Measurements from ENCODE around the gene SSR1. TPM values are rescaled to one million over a fixed set of nuclear protein-coding genes. Genes with fewer than 3 reads are reported as not detected.

The SSR1 gene
- total RNA-seq, 1 donor from 2014 or later, result 20.4 TPM

DNA sequence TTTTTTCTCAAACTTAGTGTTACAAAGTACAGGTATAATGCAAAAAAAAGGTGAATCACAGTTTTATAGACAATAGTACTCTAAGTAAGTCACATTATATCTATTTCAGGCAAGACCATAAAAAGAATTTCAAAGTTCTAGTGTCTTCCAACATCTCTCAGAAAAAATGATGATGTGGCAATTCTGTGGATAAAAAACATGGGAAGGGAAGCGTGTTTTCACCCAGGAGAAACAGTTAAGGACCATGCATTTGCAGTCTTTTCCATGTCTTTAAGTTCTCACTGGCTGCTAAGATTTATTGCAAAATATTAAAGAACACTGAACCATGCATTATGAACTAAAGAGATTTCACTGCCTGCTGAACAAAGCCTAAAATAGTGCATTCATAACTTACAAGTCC, 1.8 kb downstream of the SSR1 start:
- no peak overlapping the region for H3K27ac ChIP-seq (ENCODE audit: low read depth, low read length)
- H3K9ac ChIP-seq (ENCODE audit: low read depth in 1 of 3, low read length in 3 of 3), result no peak overlapping the region
- no peaks in the 10 kb centered on the region for H3K27me3 ChIP-seq (ENCODE audit: control insufficient read depth in 3 of 3, insufficient read depth in 3 of 3, low read length in 3 of 3)
- peak overlapping the region in 1 of 3 donors; percentile 93 for H3K4me3 ChIP-seq (ENCODE audit: low read length in 3 of 3)
- no peaks in the 10 kb centered on the region for H3K9me3 ChIP-seq (ENCODE audit: control insufficient read depth in 3 of 3, low read length in 3 of 3)
- H3K36me3 ChIP-seq (ENCODE audit: control insufficient read depth in 3 of 3, insufficient read depth in 3 of 3, low read length in 3 of 3), result peaks cover 12 to 27% (median 24%) of the 10 kb centered on the region in 3 donors
- H3K4me1 ChIP-seq (ENCODE audit: control insufficient read depth in 3 of 3, insufficient read depth in 3 of 3, low read length in 3 of 3), result peaks cover 5 to 18% (median 17%) of the 10 kb centered on the region in 3 donors

DNA sequence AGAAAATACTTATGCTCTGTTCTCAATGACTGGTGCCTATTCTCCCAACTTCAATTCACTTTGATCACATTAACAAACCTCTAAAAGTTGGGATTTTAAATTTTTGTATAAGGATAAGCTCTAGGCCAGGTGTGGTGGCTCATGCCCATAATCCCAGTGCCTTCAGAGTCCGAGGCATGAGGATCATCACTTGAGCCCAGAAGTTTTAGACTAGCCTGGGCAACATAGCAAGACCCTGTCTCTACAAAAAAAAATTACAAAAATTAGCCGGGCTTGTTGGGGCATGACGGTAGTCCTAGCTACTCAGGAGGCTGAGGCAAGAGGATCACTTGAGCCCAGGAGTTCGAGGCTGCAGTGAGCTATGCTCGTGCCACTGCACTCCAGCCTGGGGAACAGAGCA, 3.9 kb downstream of the SSR1 start:
- H3K4me3 ChIP-seq (ENCODE audit: low read length in 3 of 3), result no peak overlapping the region
- no peaks in the 10 kb centered on the region for H3K9me3 ChIP-seq (ENCODE audit: control insufficient read depth in 3 of 3, low read length in 3 of 3)
- no peak overlapping the region for H3K27ac ChIP-seq (ENCODE audit: low read depth, low read length)
- no peaks in the 10 kb centered on the region for H3K27me3 ChIP-seq (ENCODE audit: control insufficient read depth in 3 of 3, insufficient read depth in 3 of 3, low read length in 3 of 3)
- no peak overlapping the region for H3K9ac ChIP-seq (ENCODE audit: low read depth in 1 of 3, low read length in 3 of 3)
- peaks cover 17 to 39% (median 38%) of the 10 kb centered on the region in 3 donors for H3K36me3 ChIP-seq (ENCODE audit: control insufficient read depth in 3 of 3, insufficient read depth in 3 of 3, low read length in 3 of 3)
- peaks cover 5 to 18% (median 17%) of the 10 kb centered on the region in 3 donors for H3K4me1 ChIP-seq (ENCODE audit: control insufficient read depth in 3 of 3, insufficient read depth in 3 of 3, low read length in 3 of 3)

DNA sequence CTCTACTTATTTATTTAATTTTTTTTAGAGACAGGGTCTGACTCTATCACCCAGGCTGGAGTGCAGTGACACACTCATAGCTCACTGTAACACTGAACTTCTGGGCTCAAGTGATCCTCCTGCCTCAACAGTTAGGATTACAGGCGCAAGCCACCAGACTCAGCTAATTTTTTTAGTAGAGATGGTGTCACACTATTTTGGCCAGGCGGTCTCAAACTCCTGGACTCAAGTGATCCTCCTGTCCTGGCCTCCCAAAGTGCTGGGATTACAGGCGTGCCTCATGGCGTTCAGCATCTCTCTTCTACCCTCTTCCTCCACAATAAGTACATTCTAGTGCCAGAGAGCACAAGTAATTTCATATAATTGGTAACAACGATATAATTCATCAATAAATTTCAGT, 5.5 kb downstream of the SSR1 start:
- peaks cover 13 to 44% (median 38%) of the 10 kb centered on the region in 3 donors for H3K36me3 ChIP-seq (ENCODE audit: control insufficient read depth in 3 of 3, insufficient read depth in 3 of 3, low read length in 3 of 3)
- peaks cover 5 to 14% (median 13%) of the 10 kb centered on the region in 3 donors for H3K4me1 ChIP-seq (ENCODE audit: control insufficient read depth in 3 of 3, insufficient read depth in 3 of 3, low read length in 3 of 3)

DNA sequence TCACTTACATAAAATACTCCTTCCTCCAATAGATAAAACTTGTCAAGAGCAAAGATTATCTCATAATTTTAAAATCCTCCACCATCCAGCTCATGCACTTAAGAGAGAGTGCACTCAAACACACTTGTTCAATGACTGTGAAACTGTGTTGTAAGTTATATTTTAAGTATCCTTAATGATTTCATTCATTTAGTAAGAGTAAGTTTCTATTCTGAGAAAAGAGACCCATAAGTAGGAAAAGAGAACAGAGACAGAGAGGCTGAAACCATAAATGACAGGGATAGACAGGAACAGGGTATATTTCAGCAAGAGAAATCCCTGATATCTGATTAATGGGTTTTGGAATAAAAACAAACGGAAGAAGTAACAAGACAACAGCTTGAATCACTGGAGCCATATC, 8.2 kb downstream of the SSR1 start:
- peaks cover 0 to 2% (median 0%) of the 10 kb centered on the region in 3 donors for H3K4me1 ChIP-seq (ENCODE audit: control insufficient read depth in 3 of 3, insufficient read depth in 3 of 3, low read length in 3 of 3)
- no peaks in the 10 kb centered on the region for H3K27me3 ChIP-seq (ENCODE audit: control insufficient read depth in 3 of 3, insufficient read depth in 3 of 3, low read length in 3 of 3)
- H3K9ac ChIP-seq (ENCODE audit: low read depth in 1 of 3, low read length in 3 of 3), result no peak overlapping the region
- H3K36me3 ChIP-seq (ENCODE audit: control insufficient read depth in 3 of 3, insufficient read depth in 3 of 3, low read length in 3 of 3), result peaks cover 29 to 66% (median 53%) of the 10 kb centered on the region in 3 donors
- no peak overlapping the region for H3K4me3 ChIP-seq (ENCODE audit: low read length in 3 of 3)
- H3K27ac ChIP-seq (ENCODE audit: low read depth, low read length), result no peak overlapping the region
- no peaks in the 10 kb centered on the region for H3K9me3 ChIP-seq (ENCODE audit: control insufficient read depth in 3 of 3, low read length in 3 of 3)

More for the DNA sequence above, 5.5 kb downstream of the SSR1 start:
- no peaks in the 10 kb centered on the region for H3K27me3 ChIP-seq (ENCODE audit: control insufficient read depth in 3 of 3, insufficient read depth in 3 of 3, low read length in 3 of 3)
- H3K27ac ChIP-seq (ENCODE audit: low read depth, low read length), result no peak overlapping the region
- H3K9me3 ChIP-seq (ENCODE audit: control insufficient read depth in 3 of 3, low read length in 3 of 3), result no peaks in the 10 kb centered on the region
- H3K9ac ChIP-seq (ENCODE audit: low read depth in 1 of 3, low read length in 3 of 3), result no peak overlapping the region
- H3K4me3 ChIP-seq (ENCODE audit: low read length in 3 of 3), result no peak overlapping the region

GRCh38 chr6:7301702-7302101, 11.3 kb downstream of the SSR1 start:
- H3K4me1 ChIP-seq (ENCODE audit: control insufficient read depth in 3 of 3, insufficient read depth in 3 of 3, low read length in 3 of 3), result no peaks in the 10 kb centered on the region
- H3K27me3 ChIP-seq (ENCODE audit: control insufficient read depth in 3 of 3, insufficient read depth in 3 of 3, low read length in 3 of 3), result no peaks in the 10 kb centered on the region
- H3K9me3 ChIP-seq (ENCODE audit: control insufficient read depth in 3 of 3, low read length in 3 of 3), result no peaks in the 10 kb centered on the region
- H3K27ac ChIP-seq (ENCODE audit: low read depth, low read length), result no peak overlapping the region
- H3K36me3 ChIP-seq (ENCODE audit: control insufficient read depth in 3 of 3, insufficient read depth in 3 of 3, low read length in 3 of 3), result peaks cover 27 to 57% (median 53%) of the 10 kb centered on the region in 3 donors
- H3K4me3 ChIP-seq (ENCODE audit: low read length in 3 of 3), result no peak overlapping the region
- H3K9ac ChIP-seq (ENCODE audit: low read depth in 1 of 3, low read length in 3 of 3), result no peak overlapping the region

- Histone ChIP-seq H3K4me1 (ENCODE audit: control insufficient read depth in 3 of 3, insufficient read depth in 3 of 3, low read length in 3 of 3) (no peaks in the 10 kb centered on the region), H3K36me3 (ENCODE audit: control insufficient read depth in 3 of 3, insufficient read depth in 3 of 3, low read length in 3 of 3) (peaks cover 27 to 58% (median 56%) of the 10 kb centered on the region in 3 donors), H3K27me3 (ENCODE audit: control insufficient read depth in 3 of 3, insufficient read depth in 3 of 3, low read length in 3 of 3) (no peaks in the 10 kb centered on the region), H3K9me3 (ENCODE audit: control insufficient read depth in 3 of 3, low read length in 3 of 3) (no peaks in the 10 kb centered on the region), H3K27ac (ENCODE audit: low read depth, low read length) (no peak overlapping the region), H3K9ac (ENCODE audit: low read depth in 1 of 3, low read length in 3 of 3) (no peak overlapping the region), H3K4me3 (ENCODE audit: low read length in 3 of 3) (no peak overlapping the region)
Measured at GRCh38 chr6:7300926-7301325, 12.1 kb downstream of the SSR1 start.

GRCh38 chr6:7298113-7298512, 14.9 kb downstream of the SSR1 start:
- H3K9ac ChIP-seq (ENCODE audit: low read depth in 1 of 3, low read length in 3 of 3), result no peak overlapping the region
- H3K9me3 ChIP-seq (ENCODE audit: control insufficient read depth in 3 of 3, low read length in 3 of 3), result no peaks in the 10 kb centered on the region
- no peaks in the 10 kb centered on the region for H3K4me1 ChIP-seq (ENCODE audit: control insufficient read depth in 3 of 3, insufficient read depth in 3 of 3, low read length in 3 of 3)
- no peak overlapping the region for H3K27ac ChIP-seq (ENCODE audit: low read depth, low read length)
- no peak overlapping the region for H3K4me3 ChIP-seq (ENCODE audit: low read length in 3 of 3)
- peaks cover 29 to 50% (median 49%) of the 10 kb centered on the region in 3 donors for H3K36me3 ChIP-seq (ENCODE audit: control insufficient read depth in 3 of 3, insufficient read depth in 3 of 3, low read length in 3 of 3)
- H3K27me3 ChIP-seq (ENCODE audit: control insufficient read depth in 3 of 3, insufficient read depth in 3 of 3, low read length in 3 of 3), result no peaks in the 10 kb centered on the region

DNA sequence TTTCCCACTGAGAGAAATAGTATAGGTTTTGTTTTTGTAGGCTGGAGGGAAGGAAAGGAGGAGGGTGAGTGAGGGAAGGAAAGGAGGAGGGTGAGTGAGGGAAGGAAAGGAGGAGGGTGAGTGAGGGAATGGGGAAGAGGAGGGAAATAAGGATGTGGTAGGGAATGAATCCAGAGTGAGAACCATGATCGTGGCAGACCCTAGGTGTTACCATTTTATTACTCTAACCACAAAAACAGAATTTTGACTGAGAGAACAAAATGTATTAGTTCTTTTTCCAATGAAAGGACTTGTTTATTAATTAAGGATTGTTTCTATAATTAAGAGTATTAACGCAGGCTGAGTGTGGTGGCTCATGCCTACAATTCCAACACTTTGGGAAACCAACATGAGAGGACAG, 16.4 kb downstream of the SSR1 start:
- H3K27me3 ChIP-seq (ENCODE audit: control insufficient read depth in 3 of 3, insufficient read depth in 3 of 3, low read length in 3 of 3), result no peaks in the 10 kb centered on the region
- H3K4me3 ChIP-seq (ENCODE audit: low read length in 3 of 3), result no peak overlapping the region
- no peak overlapping the region for H3K27ac ChIP-seq (ENCODE audit: low read depth, low read length)
- peaks cover 23 to 58% (median 48%) of the 10 kb centered on the region in 3 donors for H3K36me3 ChIP-seq (ENCODE audit: control insufficient read depth in 3 of 3, insufficient read depth in 3 of 3, low read length in 3 of 3)
- no peak overlapping the region for H3K9ac ChIP-seq (ENCODE audit: low read depth in 1 of 3, low read length in 3 of 3)
- H3K9me3 ChIP-seq (ENCODE audit: control insufficient read depth in 3 of 3, low read length in 3 of 3), result no peaks in the 10 kb centered on the region
- H3K4me1 ChIP-seq (ENCODE audit: control insufficient read depth in 3 of 3, insufficient read depth in 3 of 3, low read length in 3 of 3), result no peaks in the 10 kb centered on the region

GRCh38 chr6:7295916-7296315, 17.1 kb downstream of the SSR1 start:
- H3K36me3 ChIP-seq (ENCODE audit: control insufficient read depth in 3 of 3, insufficient read depth in 3 of 3, low read length in 3 of 3), result peaks cover 16 to 52% (median 46%) of the 10 kb centered on the region in 3 donors

DNA sequence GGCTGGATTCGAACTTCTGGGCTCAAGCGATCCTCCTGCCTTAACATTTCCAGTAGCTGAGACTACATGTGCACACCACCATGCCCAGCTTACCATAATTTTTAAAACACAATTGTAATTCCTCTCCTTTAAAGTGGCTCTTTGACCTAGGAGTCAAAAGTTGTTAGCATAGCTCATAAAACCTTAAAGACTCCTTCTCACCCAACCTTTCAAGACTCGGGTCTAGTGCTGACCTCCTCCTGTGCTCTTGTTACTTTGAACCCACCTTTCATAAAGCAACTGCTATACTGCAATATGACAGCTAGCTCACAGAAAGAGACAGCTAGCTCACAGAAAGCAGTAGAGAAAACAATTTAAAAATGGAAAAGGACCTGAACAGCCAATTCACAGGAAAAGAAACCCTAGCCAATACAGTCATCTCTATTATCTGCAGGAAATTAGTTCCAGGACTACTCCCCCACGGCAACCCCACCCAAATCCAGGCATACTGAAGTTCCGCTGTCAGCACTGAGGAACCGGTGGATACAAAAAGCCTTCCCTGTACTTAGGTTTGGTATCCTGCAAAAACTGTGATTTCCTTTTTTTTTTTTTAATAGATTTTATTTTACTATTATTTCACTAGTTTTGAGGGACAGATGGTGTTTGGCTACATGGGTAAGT, 20.3 kb downstream of the SSR1 start:
- Histone ChIP-seq H3K9ac (ENCODE audit: low read depth in 1 of 3, low read length in 3 of 3) (no peak overlapping the region), H3K4me1 (ENCODE audit: control insufficient read depth in 3 of 3, insufficient read depth in 3 of 3, low read length in 3 of 3) (no peaks in the 10 kb centered on the region), H3K9me3 (ENCODE audit: control insufficient read depth in 3 of 3, low read length in 3 of 3) (no peaks in the 10 kb centered on the region), H3K27me3 (ENCODE audit: control insufficient read depth in 3 of 3, insufficient read depth in 3 of 3, low read length in 3 of 3) (no peaks in the 10 kb centered on the region), H3K4me3 (ENCODE audit: low read length in 3 of 3) (no peak overlapping the region), H3K27ac (ENCODE audit: low read depth, low read length) (no peak overlapping the region), H3K36me3 (ENCODE audit: control insufficient read depth in 3 of 3, insufficient read depth in 3 of 3, low read length in 3 of 3) (peaks cover 18 to 50% (median 45%) of the 10 kb centered on the region in 3 donors)

More at GRCh38 chr6:7295916-7296315, 17.1 kb downstream of the SSR1 start:
- H3K9ac ChIP-seq (ENCODE audit: low read depth in 1 of 3, low read length in 3 of 3), result no peak overlapping the region
- H3K27me3 ChIP-seq (ENCODE audit: control insufficient read depth in 3 of 3, insufficient read depth in 3 of 3, low read length in 3 of 3), result no peaks in the 10 kb centered on the region
- no peak overlapping the region for H3K4me3 ChIP-seq (ENCODE audit: low read length in 3 of 3)
- H3K4me1 ChIP-seq (ENCODE audit: control insufficient read depth in 3 of 3, insufficient read depth in 3 of 3, low read length in 3 of 3), result no peaks in the 10 kb centered on the region
- H3K9me3 ChIP-seq (ENCODE audit: control insufficient read depth in 3 of 3, low read length in 3 of 3), result no peaks in the 10 kb centered on the region
- no peak overlapping the region for H3K27ac ChIP-seq (ENCODE audit: low read depth, low read length)
